A673 (cell line): ENCODE data around the gene CENPS. TPM values are rescaled to one million over a fixed set of nuclear protein-coding genes. Genes with fewer than 3 reads are reported as not detected.

Experiments used
- Bru-seq: library from RNA; stranded (reverse); fragments of 400-500 nt; gene quantifications from one replicate; lab custom pipeline; 2021; lab: Mats Ljungman, UMichigan
- BruChase-seq, 2 experiments: library from RNA; stranded (reverse); fragments of 400-500 nt; gene quantifications; one replicate each; lab custom pipeline; 2021; lab: Mats Ljungman, UMichigan
- BruUV-seq: library from RNA; stranded (reverse); fragments of 400-500 nt; replicated peaks from 2 replicates; lab custom pipeline; 2021; lab: Mats Ljungman, UMichigan
- CTCF ChIA-PET: fragments of 300-600 bp; sonication (Branson Sonifier 250); formaldehyde crosslinking; loops from one replicate; lab custom pipeline; 2022; ENCODE audit warnings: antibody characterized with exemption; lab: Charles Lee
- POLR2A ChIA-PET: fragments of 300-600 bp; sonication (Branson Sonifier 250); formaldehyde crosslinking; loops from one replicate; lab custom pipeline; 2022; ENCODE audit warnings: antibody characterized with exemption; ENCODE audit not compliant: low non-redundant PET; lab: Charles Lee
- DNase-seq: peaks from one replicate; pipeline ENCODE4 v3.0.0-alpha.2; 2015; ENCODE audit warnings: low spot score
- H3K27ac ChIP-seq: fragments of 200-600 bp; sonication (generic); 2 replicates; pipeline ENCODE4 v1.5.1; 2016; ENCODE audit warnings: mixed run types, low read depth, mild to moderate bottlenecking, mixed read lengths, antibody characterized with exemption, low read length; ENCODE audit not compliant: poor library complexity, severe bottlenecking
- H3K27me3 ChIP-seq: fragments of 200-600 bp; sonication (generic); replicated peaks from 2 replicates; pipeline ENCODE4 v1.6.1; 2017; ENCODE audit warnings: mixed run types, low read depth, mild to moderate bottlenecking, mixed read lengths, antibody characterized with exemption, low read length; ENCODE audit not compliant: insufficient read depth, poor library complexity
- H3K36me3 ChIP-seq: fragments of 200-600 bp; sonication (generic); 2 replicates; pipeline ENCODE4 v1.6.1; 2016; ENCODE audit warnings: mixed run types, mild to moderate bottlenecking, mixed read lengths, antibody characterized with exemption, low read length; ENCODE audit not compliant: insufficient read depth, poor library complexity, severe bottlenecking
- H3K4me1 ChIP-seq: fragments of 200-600 bp; sonication (generic); 2 replicates; pipeline ENCODE4 v1.6.1; 2017; ENCODE audit warnings: mixed run types, mild to moderate bottlenecking, mixed read lengths, antibody characterized with exemption, low read length; ENCODE audit not compliant: insufficient read depth, poor library complexity, severe bottlenecking
- H3K4me3 ChIP-seq: fragments of 200-600 bp; sonication (generic); 2 replicates; pipeline ENCODE4 v1.5.1; 2016; ENCODE audit warnings: low read depth, mixed run types, mild to moderate bottlenecking, mixed read lengths, low read length; ENCODE audit not compliant: poor library complexity, severe bottlenecking
- H3K9me3 ChIP-seq: fragments of 200-600 bp; sonication (generic); 2 replicates; pipeline ENCODE4 v1.6.1; 2016; ENCODE audit warnings: mixed run types, low read depth, mild to moderate bottlenecking, mixed read lengths, antibody characterized with exemption, low read length; ENCODE audit not compliant: poor library complexity, severe bottlenecking
- CTCF ChIP-seq: fragments of 300-800, 200-600 bp; sonication (generic); conservative IDR thresholded peaks from 2 replicates; pipeline ENCODE4 v1.5.1; 2017; ENCODE audit warnings: low read depth, mild to moderate bottlenecking, antibody characterized with exemption, low read length, moderate library complexity, mixed read lengths
- EZH2 ChIP-seq: fragments of 200-600 bp; sonication (generic); IDR thresholded peaks from 2 replicates; pipeline ENCODE4 v1.6.1; 2017; ENCODE audit warnings: borderline replicate concordance, low read depth, mild to moderate bottlenecking, mixed read lengths, antibody characterized with exemption, low read length; ENCODE audit not compliant: poor library complexity, severe bottlenecking
- intact Hi-C: fragments of 100-400 bp; cut with micrococcal nuclease; formaldehyde crosslinking; loops from one replicate; pipeline ENCODE4 v1.10.0; 2022; ENCODE audit not compliant: unreplicated experiment
- long read RNA-seq: library from polyadenylated mRNA; stranded (forward); transcript quantifications from one replicate; pipeline ENCODE4 v2.0.0, GENCODE V29; 2022
- total RNA-seq: library from RNA; stranded (reverse); gene quantifications from 2 replicates; pipeline ENCODE4 v1.2.3, GENCODE V29; 2021

The CENPS gene
- 37.7 and 42.2 TPM in 2 replicates for total RNA-seq
- percentile 83 among the genes with signal in this experiment for Bru-seq, nascent RNA
- percentile 95 among the genes with signal in this experiment for BruChase-seq, experiment 1, labeled RNA remaining after a 2-hour chase
- BruChase-seq, experiment 2, labeled RNA remaining after a 6-hour chase: percentile 96 among the genes with signal in this experiment
- long read RNA-seq, transcript CENPS-201 (5 exons, 896 nt): minor isoform, 21 of 85 reads
- long read RNA-seq, transcript CENPS-204 (5 exons, 914 nt): major isoform, 57 of 85 reads
- long read RNA-seq, partial matches to known transcripts: 1 of 85 reads
- long read RNA-seq, other reads (novel, unspliced or antisense): 3 of 85 reads

GRCh38 chr1:10430216-10431069 lies at the start of gene CENPS:
Gene CENPS (plus strand): TSS chr1:10430433. CDS start chr1:10430518, 85 bp downstream.
- DNase-seq: peak; percentile 96
- CTCF ChIA-PET: interaction anchor here (0.6 to 2.5 kb wide), 7 partner anchors 21 to 216 kb away, joined by 3 to 24 read pairs (median 3); no protein-coding TSS in a partner anchor
- POLR2A ChIA-PET: interaction anchor here (0.7 kb wide), 1 partner anchor 346 kb away, joined by 9 read pairs; no protein-coding TSS in a partner anchor
- TF ChIP-seq EZH2: no peak
- peak; percentile 83 for TF ChIP-seq CTCF
- Histone ChIP-seq H3K9me3 (no peaks in the 10 kb centered on the region), H3K36me3 (no peaks in the 10 kb centered on the region), H3K4me1 (peaks cover 5% of the 10 kb centered on the region), H3K4me3 (peak within 1 kb of the TSS; percentile 90), H3K27ac (peak within 1 kb of the TSS; percentile 90), H3K27me3 (no peaks in the 10 kb centered on the region)
- intact Hi-C loops: loop anchor here (1.0 to 5.0 kb wide), 2 partner anchors 42 to 64 kb away; partner anchors contain the start of genes DFFA and PEX14
- BruUV-seq: TSS peak; percentile 79

- TSS peak; percentile 23 for BruUV-seq
- Histone ChIP-seq H3K36me3 (peaks cover 34% of the 10 kb centered on the region), H3K27ac (no peak overlapping the region), H3K4me1 (no peaks in the 10 kb centered on the region), H3K9me3 (no peaks in the 10 kb centered on the region), H3K4me3 (no peak overlapping the region), H3K27me3 (no peaks in the 10 kb centered on the region)
- ChIA-PET CTCF (no interaction called here), POLR2A (no interaction called here)
- TF ChIP-seq EZH2 (no peak), CTCF (no peak)
- no peak for DNase-seq
- intact Hi-C loops: no loop called here
Measured at GRCh38 chr1:10380594-10381275, 49.5 kb upstream of the CENPS start.

GRCh38 chr1:10383630-10384029 lies 46.6 kb upstream of the CENPS start:
- POLR2A ChIA-PET: no interaction called here

More at GRCh38 chr1:10383630-10384029, 46.6 kb upstream of the CENPS start:
- Histone ChIP-seq H3K27ac (no peak overlapping the region), H3K4me1 (peaks cover 15% of the 10 kb centered on the region), H3K27me3 (no peaks in the 10 kb centered on the region), H3K9me3 (no peaks in the 10 kb centered on the region), H3K4me3 (no peak overlapping the region), H3K36me3 (peaks cover 11% of the 10 kb centered on the region)
- no peak for DNase-seq
- CTCF ChIA-PET: no interaction called here
- TF ChIP-seq CTCF (no peak), EZH2 (no peak)
- no TSS peak for BruUV-seq
- intact Hi-C loops: no loop called here
